Neural cell (in vitro differentiated cells): ENCODE measurements around the gene SHOC1. TPM values are rescaled to one million over a fixed set of nuclear protein-coding genes. Genes with fewer than 3 reads are reported as not detected.

ENCODE experiments used
- H2AFZ ChIP-seq: fragments of 200-600, 300-800 bp; sonication (generic), shearing (Covaris generic); 2 replicates; pipeline ENCODE4 v1.6.0; 2014; ENCODE audit warnings: low read depth, mild to moderate bottlenecking, antibody characterized with exemption, low read length, moderate library complexity
- H3F3A ChIP-seq: fragments of 200-600 bp; shearing (Covaris generic); 2 replicates; pipeline ENCODE4 v1.6.1; 2016; ENCODE audit warnings: mild to moderate bottlenecking, moderate library complexity, mixed read lengths, antibody characterized with exemption, low read length; ENCODE audit not compliant: insufficient read depth, poor library complexity, severe bottlenecking
- H3K27ac ChIP-seq: fragments of 200-600, 300-800 bp; sonication (generic), shearing (Covaris generic); 2 replicates; pipeline ENCODE4 v1.5.1; 2014; ENCODE audit warnings: mild to moderate bottlenecking, low read length, moderate library complexity
- H3K27me3 ChIP-seq: fragments of 300-800, 200-600 bp; sonication (generic), shearing (Covaris generic); 2 replicates; pipeline ENCODE4 v1.6.0; 2014; ENCODE audit warnings: mild to moderate bottlenecking, low read depth, low read length, moderate library complexity; ENCODE audit not compliant: insufficient read depth
- H3K36me3 ChIP-seq: fragments of 300-800, 200-600 bp; sonication (generic), shearing (Covaris generic); 2 replicates; pipeline ENCODE4 v1.5.1; 2014; ENCODE audit warnings: mild to moderate bottlenecking, antibody characterized with exemption, low read length, moderate library complexity; ENCODE audit not compliant: insufficient read depth
- H3K4me2 ChIP-seq: fragments of 300-800, 200-600 bp; sonication (generic), shearing (Covaris generic); 2 replicates; pipeline ENCODE4 v1.6.0; 2014; ENCODE audit warnings: mild to moderate bottlenecking, low read length
- H3K4me3 ChIP-seq: fragments of 300-800, 200-600 bp; sonication (generic), shearing (Covaris generic); 2 replicates; pipeline ENCODE4 v1.5.1; 2014; ENCODE audit warnings: mild to moderate bottlenecking, low read length, moderate library complexity
- H3K79me2 ChIP-seq: fragments of 200-600 bp; shearing (Covaris generic); replicated peaks from 2 replicates; pipeline ENCODE4 v1.6.0; 2014; ENCODE audit warnings: mild to moderate bottlenecking, low read length, moderate library complexity; ENCODE audit not compliant: insufficient read depth
- H3K9ac ChIP-seq: fragments of 300-800, 200-600 bp; sonication (generic), shearing (Covaris generic); 2 replicates; pipeline ENCODE4 v1.6.1; 2016; ENCODE audit warnings: mild to moderate bottlenecking, low read length, mixed read lengths
- H3K9me2 ChIP-seq: fragments of 200-600 bp; shearing (Covaris generic); 2 replicates; pipeline ENCODE4 v1.6.1; 2016; ENCODE audit warnings: mild to moderate bottlenecking, low read length, mixed read lengths; ENCODE audit not compliant: insufficient read depth
- H3K9me3 ChIP-seq: fragments of 200-600, 300-800 bp; sonication (generic), shearing (Covaris generic); 2 replicates; pipeline ENCODE4 v1.6.1; 2016; ENCODE audit warnings: mild to moderate bottlenecking, mixed run types, low read length, moderate library complexity, mixed read lengths
- H4K20me1 ChIP-seq: fragments of 200-600 bp; shearing (Covaris generic); 2 replicates; pipeline ENCODE4 v1.6.1; 2016; ENCODE audit warnings: mild to moderate bottlenecking, mixed run types; ENCODE audit not compliant: insufficient read depth
- EP300 ChIP-seq: fragments of 450-650 bp; conservative IDR thresholded peaks from 2 replicates; pipeline ENCODE4 v1.6.1; 2014; ENCODE audit warnings: antibody characterized with exemption, mild to moderate bottlenecking, moderate library complexity; ENCODE audit not compliant: poor library complexity, severe bottlenecking
- EZH2 ChIP-seq: fragments of 200-600, 300-800 bp; shearing (Covaris generic), sonication (generic); IDR thresholded peaks from 2 replicates; pipeline ENCODE4 v1.6.1; 2014; ENCODE audit warnings: antibody characterized with exemption, low read length, borderline replicate concordance, mild to moderate bottlenecking; ENCODE audit not compliant: insufficient read depth, poor library complexity, severe bottlenecking
- MXI1 ChIP-seq: fragments of 450-650 bp; conservative IDR thresholded peaks from 2 replicates; pipeline ENCODE4 v1.6.1; 2014; ENCODE audit warnings: antibody characterized with exemption, mild to moderate bottlenecking; ENCODE audit not compliant: poor library complexity, severe bottlenecking
- POLR2AphosphoS5 ChIP-seq: IDR thresholded peaks from 2 replicates; pipeline ENCODE4 v1.6.1; 2012
- RAD21 ChIP-seq: fragments of 450-650 bp; conservative IDR thresholded peaks from 2 replicates; pipeline ENCODE4 v1.6.1; 2014; ENCODE audit warnings: antibody characterized with exemption, mild to moderate bottlenecking, moderate library complexity
- REST ChIP-seq: IDR thresholded peaks from 2 replicates; pipeline ENCODE4 v1.6.1; 2012; ENCODE audit warnings: borderline replicate concordance
- SMC3 ChIP-seq: fragments of 450-650 bp; conservative IDR thresholded peaks from 2 replicates; pipeline ENCODE4 v1.6.1; 2014; ENCODE audit warnings: antibody characterized with exemption, mild to moderate bottlenecking, moderate library complexity; ENCODE audit not compliant: poor library complexity
- TAF1 ChIP-seq: IDR thresholded peaks from 2 replicates; pipeline ENCODE4 v1.6.1; 2012; ENCODE audit warnings: low read depth
- polyA plus RNA-seq: library from polyadenylated mRNA; depleted of rRNA; stranded (reverse); fragments of >200 nt; gene quantifications from 2 replicates; pipeline ENCODE4 v1.2.3, GENCODE V29; 2014
- TF ChIP-seq, protein P1 (sequence below): fragments of 450-650 bp; IDR thresholded peaks from 2 replicates; pipeline ENCODE4 v1.5.1; 2014; ENCODE audit warnings: antibody characterized with exemption, mild to moderate bottlenecking, moderate library complexity; ENCODE audit not compliant: poor library complexity, severe bottlenecking

SHOC1 gene
- polyA plus RNA-seq, 1 donor from 2014 or later = not detected

- Histone ChIP-seq H3K9me3 (no peaks in the 10 kb centered on the region), H3K27ac (no peak overlapping the region), H3K4me3 (no peak overlapping the region), H4K20me1 (no peaks in the 10 kb centered on the region), H2AFZ (no peak overlapping the region), H3K9me2 (no peaks in the 10 kb centered on the region), H3K4me2 (no peak overlapping the region), H3K79me2 (no peaks in the 10 kb centered on the region), H3K36me3 (no peaks in the 10 kb centered on the region), H3K9ac (no peak overlapping the region), H3F3A (no peaks in the 10 kb centered on the region), H3K27me3 (no peaks in the 10 kb centered on the region)
- TF ChIP-seq RAD21 (no peak), EP300 (no peak), SMC3 (no peak), POLR2AphosphoS5 (no peak), EZH2 (no peak), MXI1 (no peak), REST (no peak), TAF1 (no peak)
- TF ChIP-seq, protein P1, sequence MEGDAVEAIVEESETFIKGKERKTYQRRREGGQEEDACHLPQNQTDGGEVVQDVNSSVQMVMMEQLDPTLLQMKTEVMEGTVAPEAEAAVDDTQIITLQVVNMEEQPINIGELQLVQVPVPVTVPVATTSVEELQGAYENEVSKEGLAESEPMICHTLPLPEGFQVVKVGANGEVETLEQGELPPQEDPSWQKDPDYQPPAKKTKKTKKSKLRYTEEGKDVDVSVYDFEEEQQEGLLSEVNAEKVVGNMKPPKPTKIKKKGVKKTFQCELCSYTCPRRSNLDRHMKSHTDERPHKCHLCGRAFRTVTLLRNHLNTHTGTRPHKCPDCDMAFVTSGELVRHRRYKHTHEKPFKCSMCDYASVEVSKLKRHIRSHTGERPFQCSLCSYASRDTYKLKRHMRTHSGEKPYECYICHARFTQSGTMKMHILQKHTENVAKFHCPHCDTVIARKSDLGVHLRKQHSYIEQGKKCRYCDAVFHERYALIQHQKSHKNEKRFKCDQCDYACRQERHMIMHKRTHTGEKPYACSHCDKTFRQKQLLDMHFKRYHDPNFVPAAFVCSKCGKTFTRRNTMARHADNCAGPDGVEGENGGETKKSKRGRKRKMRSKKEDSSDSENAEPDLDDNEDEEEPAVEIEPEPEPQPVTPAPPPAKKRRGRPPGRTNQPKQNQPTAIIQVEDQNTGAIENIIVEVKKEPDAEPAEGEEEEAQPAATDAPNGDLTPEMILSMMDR = no peak
Observed at GRCh38 chr9:111754800-111755199, 39.9 kb downstream of the SHOC1 start.

GRCh38 chr9:111752455-111752854 is 42.3 kb downstream of the SHOC1 start:
- Histone ChIP-seq H3K9me2 (no peaks in the 10 kb centered on the region), H3K4me2 (no peak overlapping the region), H3F3A (no peaks in the 10 kb centered on the region), H3K27ac (no peak overlapping the region), H3K27me3 (no peaks in the 10 kb centered on the region), H3K4me3 (no peak overlapping the region), H3K9ac (no peak overlapping the region), H4K20me1 (no peaks in the 10 kb centered on the region), H3K36me3 (no peaks in the 10 kb centered on the region), H3K79me2 (no peaks in the 10 kb centered on the region), H3K9me3 (no peaks in the 10 kb centered on the region), H2AFZ (no peak overlapping the region)
- TF ChIP-seq POLR2AphosphoS5 (no peak), EZH2 (no peak), RAD21 (no peak), SMC3 (no peak), TAF1 (no peak), MXI1 (no peak), EP300 (no peak), REST (no peak)
- TF ChIP-seq, protein P1 = no peak
